ENCODE data around the gene MTHFSD.

Gene MTHFSD

DNA sequence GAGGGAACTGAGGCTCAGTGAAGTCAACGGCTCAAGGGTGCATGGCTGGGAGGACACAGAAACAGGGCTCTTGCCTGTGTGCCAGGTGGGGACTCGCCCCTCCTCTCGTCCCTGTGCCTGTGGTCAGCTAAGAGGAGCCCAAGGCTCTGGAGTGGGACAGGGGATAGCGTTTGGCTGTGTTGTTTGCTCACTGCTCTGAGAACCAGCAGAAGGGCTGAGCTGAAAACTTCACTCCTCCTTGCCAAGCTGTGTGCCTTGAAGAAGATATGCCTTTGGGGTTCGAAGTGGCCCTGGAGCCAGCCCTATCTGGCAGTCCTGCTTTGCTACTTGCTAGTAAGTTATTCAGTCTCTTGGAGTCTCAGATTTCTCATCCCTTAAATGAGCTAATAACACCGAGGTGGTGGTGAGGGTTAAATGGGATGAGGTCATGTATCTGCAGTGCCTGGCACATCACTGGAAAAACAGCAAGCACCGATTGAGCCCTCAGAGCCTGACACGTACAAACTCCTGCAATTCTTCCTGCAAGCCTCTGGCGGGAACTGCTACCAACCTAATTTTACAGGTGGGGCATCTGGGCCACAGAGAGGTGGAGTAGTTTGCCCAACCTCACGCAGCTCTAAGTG is 41.1 kb upstream of the MTHFSD start:
- no peak for TF ChIP-seq CREB5 (CRISPR knock-in tag; IDR thresholded peaks at IDR 0.05; ENCODE audit: low read depth)
- 0 out of 3 replicates have a peak, but pooled peaks have one; percentile 11 for ATAC-seq

- no peak for TF ChIP-seq GLIS3 (CRISPR knock-in tag; IDR thresholded peaks at IDR 0.05)
- TF ChIP-seq BACH2 (CRISPR knock-in tag; IDR thresholded peaks at IDR 0.05; ENCODE audit: borderline replicate concordance), result no peak
- no peak for TF ChIP-seq CREB5 (CRISPR knock-in tag; IDR thresholded peaks at IDR 0.05; ENCODE audit: low read depth)
- no peak for TF ChIP-seq TOX (CRISPR knock-in tag; IDR thresholded peaks at IDR 0.05; ENCODE audit: borderline replicate concordance)
- no peak for TF ChIP-seq ISL1 (CRISPR knock-in tag; IDR thresholded peaks at IDR 0.05)
- TF ChIP-seq, protein P1, sequence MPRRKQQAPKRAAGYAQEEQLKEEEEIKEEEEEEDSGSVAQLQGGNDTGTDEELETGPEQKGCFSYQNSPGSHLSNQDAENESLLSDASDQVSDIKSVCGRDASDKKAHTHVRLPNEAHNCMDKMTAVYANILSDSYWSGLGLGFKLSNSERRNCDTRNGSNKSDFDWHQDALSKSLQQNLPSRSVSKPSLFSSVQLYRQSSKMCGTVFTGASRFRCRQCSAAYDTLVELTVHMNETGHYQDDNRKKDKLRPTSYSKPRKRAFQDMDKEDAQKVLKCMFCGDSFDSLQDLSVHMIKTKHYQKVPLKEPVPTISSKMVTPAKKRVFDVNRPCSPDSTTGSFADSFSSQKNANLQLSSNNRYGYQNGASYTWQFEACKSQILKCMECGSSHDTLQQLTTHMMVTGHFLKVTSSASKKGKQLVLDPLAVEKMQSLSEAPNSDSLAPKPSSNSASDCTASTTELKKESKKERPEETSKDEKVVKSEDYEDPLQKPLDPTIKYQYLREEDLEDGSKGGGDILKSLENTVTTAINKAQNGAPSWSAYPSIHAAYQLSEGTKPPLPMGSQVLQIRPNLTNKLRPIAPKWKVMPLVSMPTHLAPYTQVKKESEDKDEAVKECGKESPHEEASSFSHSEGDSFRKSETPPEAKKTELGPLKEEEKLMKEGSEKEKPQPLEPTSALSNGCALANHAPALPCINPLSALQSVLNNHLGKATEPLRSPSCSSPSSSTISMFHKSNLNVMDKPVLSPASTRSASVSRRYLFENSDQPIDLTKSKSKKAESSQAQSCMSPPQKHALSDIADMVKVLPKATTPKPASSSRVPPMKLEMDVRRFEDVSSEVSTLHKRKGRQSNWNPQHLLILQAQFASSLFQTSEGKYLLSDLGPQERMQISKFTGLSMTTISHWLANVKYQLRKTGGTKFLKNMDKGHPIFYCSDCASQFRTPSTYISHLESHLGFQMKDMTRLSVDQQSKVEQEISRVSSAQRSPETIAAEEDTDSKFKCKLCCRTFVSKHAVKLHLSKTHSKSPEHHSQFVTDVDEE (CRISPR knock-in tag; IDR thresholded peaks at IDR 0.05), result no peak
- TF ChIP-seq OSR1 (CRISPR knock-in tag; IDR thresholded peaks at IDR 0.05), result no peak
- no peak for TF ChIP-seq PATZ1 (CRISPR knock-in tag; IDR thresholded peaks at IDR 0.05; ENCODE audit: borderline replicate concordance)
- no peak for TF ChIP-seq RARB (CRISPR knock-in tag; IDR thresholded peaks at IDR 0.05)
- no peak for TF ChIP-seq POU6F1 (CRISPR knock-in tag; IDR thresholded peaks at IDR 0.05; ENCODE audit: borderline replicate concordance, low read depth)
- no peak for ATAC-seq
Observed at GRCh38 chr16:86594721-86595120, 39.7 kb upstream of the MTHFSD start.

- no peak for ATAC-seq
- no peak for TF ChIP-seq CREB5 (CRISPR knock-in tag; IDR thresholded peaks at IDR 0.05; ENCODE audit: low read depth)
- TF ChIP-seq OSR1 (CRISPR knock-in tag; IDR thresholded peaks at IDR 0.05), result no peak
- no peak for TF ChIP-seq ARNTL (CRISPR knock-in tag; IDR thresholded peaks at IDR 0.05; ENCODE audit: borderline replicate concordance, low read depth)
- no peak for TF ChIP-seq TCF4 (CRISPR knock-in tag; IDR thresholded peaks at IDR 0.05; ENCODE audit: borderline replicate concordance)
- TF ChIP-seq PPARA (CRISPR knock-in tag; IDR thresholded peaks at IDR 0.05; ENCODE audit: borderline replicate concordance), result no peak
- no peak for TF ChIP-seq CSDC2 (CRISPR knock-in tag; IDR thresholded peaks at IDR 0.05)
- no peak for TF ChIP-seq PATZ1 (CRISPR knock-in tag; IDR thresholded peaks at IDR 0.05; ENCODE audit: borderline replicate concordance)
- no peak for TF ChIP-seq ZFP30 (CRISPR knock-in tag; IDR thresholded peaks at IDR 0.05)
- TF ChIP-seq ESRRG (CRISPR knock-in tag; IDR thresholded peaks at IDR 0.05), result no peak
- TF ChIP-seq CSRNP3 (CRISPR knock-in tag; IDR thresholded peaks at IDR 0.05), result no peak
- no peak for TF ChIP-seq ZNF70 (CRISPR knock-in tag; IDR thresholded peaks at IDR 0.05)
- TF ChIP-seq RARB (CRISPR knock-in tag; IDR thresholded peaks at IDR 0.05), result no peak
- TF ChIP-seq POU6F1 (CRISPR knock-in tag; IDR thresholded peaks at IDR 0.05; ENCODE audit: borderline replicate concordance, low read depth), result no peak
- no peak for TF ChIP-seq ZFP3 (CRISPR knock-in tag; IDR thresholded peaks at IDR 0.05)
Observed at GRCh38 chr16:86593913-86594620, 39.0 kb upstream of the MTHFSD start.
